Pulmonary artery endothelial cell (primary cell): Measurements from ENCODE around the gene CHCHD10. TPM values are rescaled to one million over a fixed set of nuclear protein-coding genes. Genes with fewer than 3 reads are reported as not detected.
A peak's percentile ranks its signal among the peaks of the same experiment; 100 is the strongest.
"Not testable (repeated sequence)": the region's sequence is repeated elsewhere in the genome, so short reads cannot be mapped to it uniquely, and the experiment has no call there.

Source experiments
- DNase-seq: peaks from one replicate; pipeline ENCODE4 v3.0.0-alpha.2; 2011; ENCODE audit warnings: low read depth, low spot score
- total RNA-seq: library from RNA; depleted of rRNA; stranded (reverse); fragments of >200 nt; gene quantifications from 2 replicates; pipeline ENCODE4 v1.2.3, GENCODE V29; 2014

The CHCHD10 gene
- total RNA-seq, 1 donor from 2014 or later: 11.3 TPM

- no peak for DNase-seq
Measured at GRCh38 chr22:23750714-23751440, 16.9 kb downstream of the CHCHD10 start, which contains the start of gene ZNF70. Gene ZNF70, minus strand, starts transcription at chr22:23751112. Its CDS starts 5,972 bp downstream, at chr22:23745140.

GRCh38 chr22:23750367-23750713, 17.4 kb downstream of the CHCHD10 start:
- no peak for DNase-seq

GRCh38 chr22:23749841-23750301, 17.9 kb downstream of the CHCHD10 start:
- no peak for DNase-seq

- no peak for DNase-seq
Measured at GRCh38 chr22:23745791-23746190, 22.0 kb downstream of the CHCHD10 start.

GRCh38 chr22:23744485-23744884, 23.3 kb downstream of the CHCHD10 start:
- DNase-seq: no peak

GRCh38 chr22:23744001-23744400, 23.8 kb downstream of the CHCHD10 start:
- DNase-seq: no peak

GRCh38 chr22:23743303-23743705, 24.5 kb downstream of the CHCHD10 start:
- DNase-seq: no peak

GRCh38 chr22:23742505-23743264, 25.1 kb downstream of the CHCHD10 start:
- DNase-seq: no peak

- DNase-seq: no peak
Measured at GRCh38 chr22:23737696-23738095, 30.1 kb downstream of the CHCHD10 start.

- DNase-seq: not testable (repeated sequence)
Measured at GRCh38 chr22:23728108-23728507, 39.7 kb downstream of the CHCHD10 start.

- no peak for DNase-seq
Measured at GRCh38 chr22:23722724-23723123, 45.0 kb downstream of the CHCHD10 start.

GRCh38 chr22:23722160-23722559, 45.6 kb downstream of the CHCHD10 start:
- no peak for DNase-seq

- DNase-seq: no peak
Measured at GRCh38 chr22:23720855-23721254, 46.9 kb downstream of the CHCHD10 start.

GRCh38 chr22:23718371-23719165, 49.2 kb downstream of the CHCHD10 start:
- DNase-seq: no peak

GRCh38 chr22:23716811-23717801, 50.7 kb downstream of the CHCHD10 start:
- peak; percentile 67 for DNase-seq

Other genes starting within 250 kb of the CHCHD10 start
- gene IGLL1, start 187.7 kb downstream of the CHCHD10 start, total RNA-seq: not detected in 2 replicates
- gene DRICH1, start 135.7 kb downstream of the CHCHD10 start, total RNA-seq: 0.13 TPM in 1 of 2 replicates, not detected in the other
- gene RGL4, start 77.0 kb downstream of the CHCHD10 start, total RNA-seq: not detected in 2 replicates
- gene ZNF70, start 16.9 kb downstream of the CHCHD10 start, total RNA-seq: 2.6 TPM in 2 replicates
- gene VPREB3, start 13.5 kb downstream of the CHCHD10 start, total RNA-seq: not detected in 2 replicates
- gene C22orf15, start 5.0 kb downstream of the CHCHD10 start, total RNA-seq: 0.42 and 1.4 TPM in 2 replicates
- 4.5 and 9.9 TPM in 2 replicates for gene MMP11, start 4.9 kb upstream of the CHCHD10 start, total RNA-seq
- gene SMARCB1, start 19.0 kb upstream of the CHCHD10 start, total RNA-seq: 35.2 and 38.0 TPM in 2 replicates
- gene DERL3, start 71.0 kb upstream of the CHCHD10 start, total RNA-seq: 0.26 and 1.5 TPM in 2 replicates
- gene SLC2A11, start 89.9 kb upstream of the CHCHD10 start, total RNA-seq: 5.6 and 8.0 TPM in 2 replicates
- gene MIF, start 126.4 kb upstream of the CHCHD10 start, total RNA-seq: 204 and 418 TPM in 2 replicates
- 4.2 and 4.8 TPM in 2 replicates for gene GSTT2B, start 193.2 kb upstream of the CHCHD10 start, total RNA-seq
- gene DDTL, start 198.9 kb upstream of the CHCHD10 start, total RNA-seq: 0.99 and 1.7 TPM in 2 replicates
- gene DDT, start 206.5 kb upstream of the CHCHD10 start, total RNA-seq: 93.9 and 184 TPM in 2 replicates
- gene GSTT2, start 212.2 kb upstream of the CHCHD10 start, total RNA-seq: 0.35 and 1.5 TPM in 2 replicates
- not detected in 2 replicates for gene GSTT4, start 237.5 kb upstream of the CHCHD10 start, total RNA-seq
- gene CABIN1, start 243.3 kb upstream of the CHCHD10 start, total RNA-seq: 29.1 and 52.8 TPM in 2 replicates